GM15510 (cell line): ENCODE results near the gene WARS2.

ENCODE experiments used
- POLR2A ChIP-seq: IDR thresholded peaks from 3 replicates; pipeline ENCODE4 v1.6.1; 2011; ENCODE audit warnings: borderline replicate concordance; ENCODE audit not compliant: insufficient read length; ENCODE audit errors: extremely low read depth

The WARS2 gene

GRCh38 chr1:119143706-119144105 is 3.3 kb upstream of the WARS2 start:
- no peak for TF ChIP-seq POLR2A

- no peak for TF ChIP-seq POLR2A
Observed at GRCh38 chr1:119141660-119142059, 1.2 kb upstream of the WARS2 start.

GRCh38 chr1:119141020-119141424 is 569 bp upstream of the WARS2 start:
- no peak for TF ChIP-seq POLR2A

GRCh38 chr1:119139857-119140176 is 636 bp downstream of the WARS2 start:
- TF ChIP-seq POLR2A: no peak

GRCh38 chr1:119139403-119139802 is 1.1 kb downstream of the WARS2 start:
- no peak for TF ChIP-seq POLR2A

- no peak for TF ChIP-seq POLR2A
Observed at GRCh38 chr1:119136401-119136800, 4.1 kb downstream of the WARS2 start.

- TF ChIP-seq POLR2A: no peak
Observed at GRCh38 chr1:119133987-119134386, 6.5 kb downstream of the WARS2 start.

GRCh38 chr1:119132179-119132578 is 8.3 kb downstream of the WARS2 start:
- TF ChIP-seq POLR2A: no peak

- no peak for TF ChIP-seq POLR2A
Observed at GRCh38 chr1:119125874-119126273, 14.6 kb downstream of the WARS2 start.

GRCh38 chr1:119124764-119125163 is 15.7 kb downstream of the WARS2 start:
- no peak for TF ChIP-seq POLR2A

- TF ChIP-seq POLR2A: no peak
Observed at GRCh38 chr1:119116725-119117124, 23.7 kb downstream of the WARS2 start.

- no peak for TF ChIP-seq POLR2A
Observed at GRCh38 chr1:119115736-119116135, 24.7 kb downstream of the WARS2 start.

- no peak for TF ChIP-seq POLR2A
Observed at GRCh38 chr1:119115311-119115710, 25.1 kb downstream of the WARS2 start.

- TF ChIP-seq POLR2A: no peak
Observed at GRCh38 chr1:119114786-119115185, 25.7 kb downstream of the WARS2 start.

- no peak for TF ChIP-seq POLR2A
Observed at GRCh38 chr1:119112791-119113190, 27.7 kb downstream of the WARS2 start.

GRCh38 chr1:119112244-119112643 is 28.2 kb downstream of the WARS2 start:
- TF ChIP-seq POLR2A: no peak

- no peak for TF ChIP-seq POLR2A
Observed at GRCh38 chr1:119108988-119109387, 31.5 kb downstream of the WARS2 start.
